Measurements from ENCODE around the gene FAM47A.

Gene FAM47A

DNA sequence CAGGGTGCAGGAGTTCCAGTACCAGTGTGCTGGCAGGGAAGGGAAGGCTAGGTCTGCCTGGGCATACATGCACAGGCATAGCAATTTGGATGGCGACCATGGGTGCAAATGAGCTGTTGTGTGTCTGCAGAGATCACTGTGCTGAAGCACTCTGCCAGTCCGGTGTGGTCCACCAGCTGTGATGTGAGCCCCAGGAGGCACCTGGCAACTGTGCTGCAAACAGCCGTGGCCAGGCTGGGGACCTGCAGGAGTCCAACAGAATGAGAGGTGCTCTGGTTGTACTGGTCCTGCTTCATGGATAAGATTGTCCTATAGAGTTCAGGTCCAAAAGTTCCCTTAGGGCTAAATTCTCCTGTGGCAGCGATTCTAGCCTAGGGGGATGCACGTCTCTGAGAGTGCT is 6.1 kb downstream of the FAM47A start:
- no peak for DNase-seq (ENCODE audit: extremely low read depth, low read depth)
- TF ChIP-seq, protein P1, sequence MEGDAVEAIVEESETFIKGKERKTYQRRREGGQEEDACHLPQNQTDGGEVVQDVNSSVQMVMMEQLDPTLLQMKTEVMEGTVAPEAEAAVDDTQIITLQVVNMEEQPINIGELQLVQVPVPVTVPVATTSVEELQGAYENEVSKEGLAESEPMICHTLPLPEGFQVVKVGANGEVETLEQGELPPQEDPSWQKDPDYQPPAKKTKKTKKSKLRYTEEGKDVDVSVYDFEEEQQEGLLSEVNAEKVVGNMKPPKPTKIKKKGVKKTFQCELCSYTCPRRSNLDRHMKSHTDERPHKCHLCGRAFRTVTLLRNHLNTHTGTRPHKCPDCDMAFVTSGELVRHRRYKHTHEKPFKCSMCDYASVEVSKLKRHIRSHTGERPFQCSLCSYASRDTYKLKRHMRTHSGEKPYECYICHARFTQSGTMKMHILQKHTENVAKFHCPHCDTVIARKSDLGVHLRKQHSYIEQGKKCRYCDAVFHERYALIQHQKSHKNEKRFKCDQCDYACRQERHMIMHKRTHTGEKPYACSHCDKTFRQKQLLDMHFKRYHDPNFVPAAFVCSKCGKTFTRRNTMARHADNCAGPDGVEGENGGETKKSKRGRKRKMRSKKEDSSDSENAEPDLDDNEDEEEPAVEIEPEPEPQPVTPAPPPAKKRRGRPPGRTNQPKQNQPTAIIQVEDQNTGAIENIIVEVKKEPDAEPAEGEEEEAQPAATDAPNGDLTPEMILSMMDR (IDR thresholded peaks at IDR 0.05; ENCODE audit: low read depth, low read length): no peak

DNA sequence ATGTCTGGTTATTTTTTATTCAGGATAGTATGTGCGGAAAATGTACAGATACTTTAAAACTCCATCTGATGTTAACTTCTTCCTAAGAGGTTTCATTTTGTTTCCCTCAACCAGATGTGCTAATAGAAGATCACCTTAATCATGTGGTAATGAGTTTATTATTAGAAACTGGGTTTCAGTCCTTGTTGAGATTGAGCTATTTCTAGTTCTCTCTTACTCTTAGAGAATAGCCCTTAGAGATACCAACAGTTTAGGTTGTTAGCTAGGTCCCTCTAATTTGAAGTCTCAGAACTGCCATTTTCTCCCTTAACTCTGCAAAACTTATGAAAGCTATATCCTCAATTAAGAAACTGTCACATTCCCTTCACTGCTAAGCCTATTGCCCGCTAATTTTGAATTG is 13.0 kb downstream of the FAM47A start:
- DNase-seq (ENCODE audit: extremely low read depth, low read depth): no peak
- TF ChIP-seq, protein P1 (IDR thresholded peaks at IDR 0.05; ENCODE audit: low read depth, low read length): no peak

DNA sequence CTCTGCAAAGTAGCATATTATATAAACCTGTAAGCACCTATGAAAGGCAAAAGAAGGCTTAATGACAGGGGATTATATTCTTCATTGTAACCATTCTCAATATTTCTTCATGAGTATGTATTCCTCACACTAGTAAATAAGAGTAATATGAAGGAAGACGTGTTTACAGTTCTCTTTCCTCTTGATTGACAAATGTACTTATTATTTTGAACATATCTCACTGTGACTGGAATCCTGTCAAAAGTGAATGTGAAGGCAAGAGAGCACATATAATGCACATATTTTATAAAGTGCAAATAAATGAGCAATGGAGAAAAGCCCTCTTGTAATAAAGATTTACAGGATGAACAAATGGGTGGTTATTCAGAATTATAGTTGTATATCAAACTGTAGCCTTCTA is 19.7 kb downstream of the FAM47A start:
- DNase-seq (ENCODE audit: extremely low read depth, low read depth): no peak
- TF ChIP-seq, protein P1 (IDR thresholded peaks at IDR 0.05; ENCODE audit: low read depth, low read length): no peak
